Stimulated activated CD4-positive, alpha-beta T cell treated with anti-CD3 and anti-CD28 coated beads, Interleukin-2, amount 100 ng/mL, for 4 hours (primary cell): ENCODE measurements around the gene GPR137B.

Experiments
- DNase-seq: peaks from one replicate; pipeline ENCODE4 v3.0.0-alpha.2; 2020; ENCODE audit warnings: low read depth

The GPR137B gene

DNA sequence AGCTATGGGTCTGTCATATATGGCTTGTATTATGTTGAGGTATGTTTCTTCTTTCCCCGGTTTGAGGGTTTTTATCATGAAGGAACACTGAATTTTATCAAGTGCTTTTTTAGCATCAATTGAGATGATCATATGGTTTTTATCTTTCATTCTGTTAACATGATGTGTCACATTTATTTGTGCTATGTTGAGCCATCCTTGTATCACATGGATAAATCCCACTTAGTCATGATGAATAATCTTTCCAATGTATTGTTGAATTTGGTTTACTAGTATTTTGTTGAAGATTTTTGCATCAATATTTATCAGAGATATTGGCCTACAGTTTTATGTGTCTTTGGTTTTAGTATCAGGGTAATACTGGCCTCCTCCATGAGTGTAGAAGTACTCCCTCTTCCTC, 61.7 kb downstream of the GPR137B start:
- DNase-seq, result no peak

DNA sequence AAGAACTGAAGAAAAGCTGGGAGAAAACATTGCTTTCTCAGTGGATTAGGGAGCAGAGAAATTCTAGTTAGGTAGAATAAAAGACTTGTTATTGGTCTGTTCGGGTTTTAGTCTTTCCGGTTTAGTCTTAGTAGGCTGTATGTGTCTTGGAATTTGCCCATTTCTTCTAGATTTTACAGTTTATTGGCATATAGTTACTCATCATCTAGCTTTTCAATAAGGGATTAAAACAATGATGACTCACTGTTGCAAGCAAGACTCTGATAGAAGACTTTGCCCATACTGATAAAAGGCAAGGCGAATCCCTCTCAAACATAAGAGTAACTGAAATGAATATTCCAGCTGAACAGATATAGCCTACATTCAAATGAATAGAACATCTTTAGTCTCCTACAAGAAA, 62.3 kb downstream of the GPR137B start:
- no peak for DNase-seq

- no peak for DNase-seq
These were observed 64.2 kb downstream of the GPR137B start for GRCh38 chr1:236206548-236206947.

- no peak for DNase-seq
These were observed 64.8 kb downstream of the GPR137B start for GRCh38 chr1:236207121-236207520.

DNA sequence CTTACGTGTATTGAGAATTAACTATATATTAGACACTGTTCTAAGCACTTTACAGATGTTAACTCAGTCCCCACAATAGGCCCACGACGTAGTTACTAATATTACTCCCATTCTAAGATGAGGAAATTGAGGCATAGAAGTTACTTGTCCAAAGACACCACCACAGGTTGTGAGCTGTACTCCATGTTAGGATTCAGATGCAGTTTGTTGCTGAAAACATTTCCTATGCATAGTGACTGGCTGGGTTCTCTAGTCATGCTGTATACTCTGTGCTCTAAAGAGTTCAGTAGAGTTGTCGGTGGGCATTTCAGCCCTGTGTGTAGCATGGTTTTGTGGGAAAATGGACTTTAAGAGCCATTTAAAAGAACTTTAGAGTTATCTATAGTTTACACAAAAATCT, 65.2 kb downstream of the GPR137B start:
- no peak for DNase-seq

DNA sequence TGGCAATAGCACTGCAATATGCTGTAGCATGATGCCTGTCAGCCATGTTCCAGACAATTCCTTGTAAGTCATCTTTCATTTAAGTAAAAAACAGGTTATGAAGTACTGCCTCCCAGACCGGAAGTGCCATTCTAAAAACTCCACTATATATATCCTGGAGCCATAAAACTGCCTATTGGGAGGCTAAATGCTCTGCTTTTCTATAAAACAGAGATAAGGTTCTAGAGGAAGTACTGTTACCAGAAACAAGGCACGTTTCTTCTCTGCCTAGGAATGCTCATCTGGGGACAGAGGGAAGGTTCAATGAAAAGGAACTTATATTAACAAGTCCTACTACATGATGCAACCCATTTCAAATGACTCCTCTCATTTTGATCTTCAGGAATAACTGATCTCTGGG, 66.8 kb downstream of the GPR137B start:
- no peak for DNase-seq

GRCh38 chr1:236209713-236210112, 67.4 kb downstream of the GPR137B start:
- no peak for DNase-seq

- no peak for DNase-seq
These were observed 69.5 kb downstream of the GPR137B start for GRCh38 chr1:236211815-236212214.

DNA sequence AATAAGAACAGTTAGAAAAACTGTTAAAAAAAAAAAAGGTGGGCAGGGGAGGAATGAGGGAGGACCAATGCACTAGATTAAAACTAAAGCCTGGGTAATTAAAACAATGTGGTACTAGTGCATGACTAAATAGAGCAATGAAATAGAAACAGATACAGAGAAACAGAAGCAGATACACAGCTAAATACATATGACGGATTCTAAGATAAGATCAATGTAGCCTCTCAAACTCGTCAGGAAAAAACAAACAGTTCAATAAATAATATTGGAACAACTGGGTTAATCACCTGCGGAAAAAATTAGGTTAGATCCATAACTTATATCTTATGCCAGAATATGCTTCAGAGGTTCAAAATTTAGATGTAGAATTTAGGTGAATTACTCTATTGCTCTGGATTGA, 71.2 kb downstream of the GPR137B start:
- no peak for DNase-seq

DNA sequence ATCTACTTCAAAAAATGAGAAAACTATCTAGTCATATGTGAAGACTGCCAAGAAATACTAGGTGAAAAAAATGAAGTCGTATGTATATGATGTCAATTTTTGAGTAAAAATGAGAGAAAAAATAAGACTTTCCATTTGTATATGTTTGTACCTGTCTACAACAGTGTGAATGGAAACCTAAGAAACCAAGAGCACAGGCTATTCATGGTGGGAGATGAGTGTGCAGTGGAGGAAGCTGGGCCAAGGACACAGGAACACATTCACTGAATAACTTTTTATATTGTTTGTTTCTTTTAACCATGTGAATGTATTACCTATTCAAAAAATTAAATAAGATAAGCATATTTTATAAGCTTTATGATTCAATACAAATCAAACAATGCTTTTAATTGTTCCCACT, 72.4 kb downstream of the GPR137B start:
- DNase-seq, result no peak

GRCh38 chr1:236220473-236220872, 78.1 kb downstream of the GPR137B start:
- no peak for DNase-seq

- no peak for DNase-seq
These were observed 80.3 kb downstream of the GPR137B start for GRCh38 chr1:236222632-236223031.

GRCh38 chr1:236228411-236228810, 86.1 kb downstream of the GPR137B start:
- DNase-seq, result no peak

GRCh38 chr1:236235116-236235515, 92.8 kb downstream of the GPR137B start:
- DNase-seq, result no peak

DNA sequence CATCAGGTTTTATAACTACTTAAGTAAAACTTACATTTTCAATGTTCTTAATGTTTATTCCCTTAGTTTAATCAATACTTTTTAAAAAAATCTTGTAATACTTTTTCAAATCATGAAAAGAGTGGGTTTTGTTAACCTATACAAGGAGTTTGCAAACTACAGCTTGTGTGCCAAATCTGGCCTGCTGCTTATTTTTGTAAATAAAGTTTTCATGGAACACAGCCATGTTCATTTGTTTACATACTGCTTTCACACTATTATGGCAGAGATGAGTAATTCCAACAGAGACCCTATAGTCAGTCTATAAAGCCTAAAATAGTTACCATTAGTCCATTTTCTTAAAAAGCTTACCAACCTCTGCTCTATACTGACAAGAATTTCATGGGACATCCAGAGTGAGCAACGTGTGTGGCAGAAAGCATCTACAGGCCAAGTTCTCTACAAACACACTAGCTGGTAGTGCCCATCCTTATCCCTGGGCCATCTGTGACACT, 96.8 kb downstream of the GPR137B start:
- DNase-seq, result no peak

- DNase-seq, result no peak
These were observed 98.3 kb downstream of the GPR137B start for GRCh38 chr1:236240675-236241074.

DNA sequence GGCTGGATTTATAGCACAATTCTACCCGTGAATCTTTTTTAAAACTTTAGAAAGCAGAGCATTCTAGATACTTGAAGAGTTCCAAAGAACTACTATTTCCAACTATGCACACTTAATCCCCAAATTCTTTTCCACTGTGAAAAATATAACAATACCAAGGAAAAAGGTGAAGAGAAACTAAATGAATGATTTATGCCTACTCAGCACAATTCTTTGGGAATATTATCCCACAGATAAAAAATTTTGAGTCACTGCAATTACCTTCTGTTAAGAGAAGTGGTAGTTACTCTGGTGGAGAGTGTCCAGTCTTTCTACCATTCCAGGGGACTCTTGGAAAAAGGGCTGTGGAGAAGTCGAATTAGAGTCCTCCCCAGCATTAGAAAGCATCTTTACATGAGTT, 100.2 kb downstream of the GPR137B start:
- no peak for DNase-seq

DNA sequence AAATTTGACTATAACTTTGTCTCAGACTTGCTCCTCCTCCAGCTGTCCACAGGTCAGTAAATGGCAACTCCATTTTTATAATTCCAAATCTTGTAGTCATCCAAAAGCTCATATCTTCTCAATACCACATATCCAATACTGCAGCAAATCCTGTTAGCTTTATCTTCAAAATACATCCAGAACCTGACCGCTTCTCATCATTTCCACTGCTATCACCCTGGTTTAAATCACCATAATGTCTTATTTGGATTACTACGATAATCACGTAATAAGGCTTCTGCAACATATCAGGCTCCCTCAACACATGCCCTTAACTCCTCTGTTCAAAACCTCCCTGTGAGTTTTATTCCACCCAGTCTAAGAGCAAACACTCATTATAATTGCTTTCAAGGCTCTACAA, 104.9 kb downstream of the GPR137B start:
- no peak for DNase-seq

- DNase-seq, result no peak
These were observed 109.2 kb downstream of the GPR137B start for GRCh38 chr1:236251587-236251986.

- no peak for DNase-seq
These were observed 110.8 kb downstream of the GPR137B start for GRCh38 chr1:236253119-236253518.

DNA sequence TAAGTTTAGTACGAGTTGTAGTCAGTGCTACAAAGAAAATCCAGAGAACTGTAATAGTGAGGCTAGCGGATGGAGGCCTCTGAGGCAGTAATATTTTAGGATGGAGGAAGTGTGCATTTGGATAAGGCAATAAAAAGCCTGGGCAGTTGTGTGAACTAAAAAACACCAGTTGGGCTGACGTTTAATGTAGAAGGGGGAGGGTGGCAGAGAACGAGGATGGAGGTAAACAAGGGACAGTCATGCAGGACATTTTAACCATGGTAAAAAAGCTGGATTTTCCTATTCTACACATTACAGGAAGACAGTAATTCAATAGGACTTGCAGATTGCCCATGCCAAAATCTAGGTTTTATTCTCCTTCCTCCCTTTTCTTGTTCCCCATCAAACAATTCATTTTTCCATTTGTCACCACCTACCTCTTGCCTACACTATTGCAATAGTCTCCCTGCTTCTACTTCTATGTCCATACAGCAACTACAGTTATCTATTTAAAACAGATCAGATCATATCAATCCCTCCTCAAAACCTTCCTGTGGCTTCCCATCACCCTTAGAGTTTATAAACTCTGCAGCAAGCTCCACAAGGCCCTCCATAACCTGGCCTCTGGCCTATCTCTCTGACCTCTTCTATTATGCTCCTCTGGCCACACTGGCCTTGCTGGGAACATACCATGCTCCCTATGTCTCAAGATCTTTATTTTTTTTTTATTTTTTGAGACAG, 111.7 kb downstream of the GPR137B start:
- no peak for DNase-seq

DNA sequence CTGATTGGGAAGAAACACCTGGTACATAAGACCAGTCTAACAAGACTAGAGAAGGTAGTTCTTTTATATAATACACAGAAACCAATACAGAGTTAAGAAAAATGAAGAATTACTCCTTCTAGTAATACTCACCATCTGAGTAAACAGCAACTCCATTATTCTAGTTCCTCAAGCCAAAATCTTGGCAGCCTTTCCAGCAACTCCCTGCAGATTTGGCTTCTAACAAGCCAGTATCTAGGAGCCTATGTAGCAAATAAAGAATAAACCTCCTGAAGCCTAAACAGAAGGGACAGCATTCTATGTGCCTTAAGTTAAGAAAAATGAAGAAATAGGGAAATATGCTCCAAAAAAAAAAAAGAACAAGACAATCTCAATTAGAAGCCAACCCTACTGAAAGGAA, 114.9 kb downstream of the GPR137B start:
- DNase-seq, result no peak

- no peak for DNase-seq
These were observed 115.8 kb downstream of the GPR137B start for GRCh38 chr1:236258114-236258622.
